Measurements from ENCODE around the gene FCHSD2. TPM values are rescaled to one million over a fixed set of nuclear protein-coding genes. Genes with fewer than 3 reads are reported as not detected.

FCHSD2 gene
- total RNA-seq, 1 donor, result 34.0 TPM

GRCh38 chr11:72943664-72944063 lies 198.5 kb downstream of the FCHSD2 start:
- H4K20me1 ChIP-seq (ENCODE audit: insufficient read depth, low read length), result no peaks in the 10 kb centered on the region
- no peak for DNase-seq (ENCODE audit: insufficient read length, low spot score, missing footprints)
- no peak overlapping the region for H3K4me2 ChIP-seq (ENCODE audit: insufficient read depth, low read length)
- H3K4me3 ChIP-seq (ENCODE audit: insufficient read depth, low read length), result no peak overlapping the region
- H3K9me3 ChIP-seq (ENCODE audit: low read depth, low read length), result peaks cover 3% of the 10 kb centered on the region
- no peak overlapping the region for H2AFZ ChIP-seq (ENCODE audit: low read length)
- H3K36me3 ChIP-seq (ENCODE audit: insufficient read depth, low read length), result no peaks in the 10 kb centered on the region
- H3K79me2 ChIP-seq (ENCODE audit: insufficient read depth, low read length), result peaks cover 11% of the 10 kb centered on the region
- TF ChIP-seq CTCF (IDR thresholded peaks at IDR 0.05; ENCODE audit: extremely low read depth, low read depth, low read length), result no peak
- no peaks in the 10 kb centered on the region for H3K4me1 ChIP-seq (ENCODE audit: insufficient read depth, low read length)
- H3K27me3 ChIP-seq (ENCODE audit: insufficient read depth, low read length), result no peaks in the 10 kb centered on the region
- H3K27ac ChIP-seq (ENCODE audit: low read depth, low read length), result no peak overlapping the region

- Histone ChIP-seq H3K4me2 (ENCODE audit: insufficient read depth, low read length) (no peak overlapping the region), H3K4me1 (ENCODE audit: insufficient read depth, low read length) (no peaks in the 10 kb centered on the region), H2AFZ (ENCODE audit: low read length) (no peak overlapping the region), H3K9me3 (ENCODE audit: low read depth, low read length) (no peaks in the 10 kb centered on the region), H3K4me3 (ENCODE audit: insufficient read depth, low read length) (no peak overlapping the region), H3K79me2 (ENCODE audit: insufficient read depth, low read length) (peaks cover 4% of the 10 kb centered on the region), H3K36me3 (ENCODE audit: insufficient read depth, low read length) (no peaks in the 10 kb centered on the region), H4K20me1 (ENCODE audit: insufficient read depth, low read length) (no peaks in the 10 kb centered on the region), H3K27me3 (ENCODE audit: insufficient read depth, low read length) (no peaks in the 10 kb centered on the region), H3K27ac (ENCODE audit: low read depth, low read length) (no peak overlapping the region)
- DNase-seq (ENCODE audit: insufficient read length, low spot score, missing footprints), result no peak
- no peak for TF ChIP-seq CTCF (IDR thresholded peaks at IDR 0.05; ENCODE audit: extremely low read depth, low read depth, low read length)
These were observed 201.7 kb downstream of the FCHSD2 start for GRCh38 chr11:72940417-72940816.

DNA sequence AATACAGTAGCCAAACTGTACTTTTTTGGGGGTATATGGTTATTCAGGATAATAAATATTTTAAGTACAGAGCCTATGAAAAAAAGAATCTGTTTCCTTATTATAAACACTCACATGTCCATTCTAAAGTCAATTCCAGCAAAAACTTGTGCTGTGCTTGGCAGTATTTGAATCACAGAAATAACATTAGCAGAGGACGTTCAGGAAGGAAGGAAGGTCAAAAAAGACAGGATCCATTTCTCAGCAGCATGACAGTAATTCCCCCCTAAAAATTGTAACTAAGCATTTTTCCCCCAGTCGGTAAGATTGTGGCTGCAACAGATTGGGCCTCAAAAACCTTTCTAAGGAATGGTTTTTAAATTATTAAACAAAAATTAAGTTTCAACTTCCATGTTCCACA lies 203.1 kb downstream of the FCHSD2 start:
- no peak overlapping the region for H3K27ac ChIP-seq (ENCODE audit: low read depth, low read length)
- no peaks in the 10 kb centered on the region for H3K4me1 ChIP-seq (ENCODE audit: insufficient read depth, low read length)
- no peaks in the 10 kb centered on the region for H3K36me3 ChIP-seq (ENCODE audit: insufficient read depth, low read length)
- H3K27me3 ChIP-seq (ENCODE audit: insufficient read depth, low read length), result no peaks in the 10 kb centered on the region
- no peak overlapping the region for H3K4me3 ChIP-seq (ENCODE audit: insufficient read depth, low read length)
- H3K79me2 ChIP-seq (ENCODE audit: insufficient read depth, low read length), result peaks cover 4% of the 10 kb centered on the region
- no peaks in the 10 kb centered on the region for H4K20me1 ChIP-seq (ENCODE audit: insufficient read depth, low read length)
- no peak for TF ChIP-seq CTCF (IDR thresholded peaks at IDR 0.05; ENCODE audit: extremely low read depth, low read depth, low read length)
- no peak overlapping the region for H2AFZ ChIP-seq (ENCODE audit: low read length)
- no peaks in the 10 kb centered on the region for H3K9me3 ChIP-seq (ENCODE audit: low read depth, low read length)
- no peak overlapping the region for H3K4me2 ChIP-seq (ENCODE audit: insufficient read depth, low read length)
- DNase-seq (ENCODE audit: insufficient read length, low spot score, missing footprints), result no peak

DNA sequence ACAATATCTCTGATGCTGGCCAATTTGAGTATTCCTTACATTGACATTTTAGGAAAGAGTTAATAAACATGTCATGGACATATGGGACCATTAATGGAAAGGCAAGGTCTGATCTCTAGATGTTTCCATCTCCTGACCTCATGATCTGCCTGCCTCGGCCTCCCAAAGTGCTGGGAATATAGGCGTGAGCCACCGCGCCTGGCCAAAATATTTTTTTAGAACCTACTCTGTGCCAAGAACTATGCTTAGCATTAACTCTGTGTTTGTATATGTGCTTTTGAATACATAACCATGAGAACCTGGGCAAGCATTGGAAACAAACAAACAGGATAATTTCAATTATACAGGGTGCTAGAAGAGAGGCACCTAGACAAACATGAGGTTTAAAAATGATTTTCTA lies 204.7 kb downstream of the FCHSD2 start:
- H3K79me2 ChIP-seq (ENCODE audit: insufficient read depth, low read length), result peaks cover 4% of the 10 kb centered on the region
- H3K4me1 ChIP-seq (ENCODE audit: insufficient read depth, low read length), result peaks cover 3% of the 10 kb centered on the region
- H3K4me2 ChIP-seq (ENCODE audit: insufficient read depth, low read length), result no peak overlapping the region
- no peaks in the 10 kb centered on the region for H3K9me3 ChIP-seq (ENCODE audit: low read depth, low read length)
- no peaks in the 10 kb centered on the region for H4K20me1 ChIP-seq (ENCODE audit: insufficient read depth, low read length)
- no peaks in the 10 kb centered on the region for H3K36me3 ChIP-seq (ENCODE audit: insufficient read depth, low read length)
- no peak for TF ChIP-seq CTCF (IDR thresholded peaks at IDR 0.05; ENCODE audit: extremely low read depth, low read depth, low read length)
- H3K27ac ChIP-seq (ENCODE audit: low read depth, low read length), result no peak overlapping the region
- H2AFZ ChIP-seq (ENCODE audit: low read length), result no peak overlapping the region
- no peak for DNase-seq (ENCODE audit: insufficient read length, low spot score, missing footprints)
- H3K27me3 ChIP-seq (ENCODE audit: insufficient read depth, low read length), result no peaks in the 10 kb centered on the region
- no peak overlapping the region for H3K4me3 ChIP-seq (ENCODE audit: insufficient read depth, low read length)
